Measurements from ENCODE around the gene GSTO2. TPM values are rescaled to one million over a fixed set of nuclear protein-coding genes. Genes with fewer than 3 reads are reported as not detected.

The GSTO2 gene
- total RNA-seq, 3 donors from 2014 or later, result 5.4 to 19.7 (median 18.3) TPM

- H3K9me3 ChIP-seq, result no peaks in the 10 kb centered on the region
- intact Hi-C loops (cut with DNase I, micrococcal nuclease), result no loop called here
- ATAC-seq (no peak), DNase-seq (no peak)
- H3K4me1 ChIP-seq (ENCODE audit: low read depth), result peaks cover 6% of the 10 kb centered on the region
- no peak overlapping the region for H3K4me3 ChIP-seq
- TF ChIP-seq CTCF (IDR thresholded peaks at IDR 0.05), result no peak
- H3K36me3 ChIP-seq (ENCODE audit: low read depth), result no peaks in the 10 kb centered on the region
Measured at GRCh38 chr10:104299031-104299904, 30.3 kb downstream of the GSTO2 start.

- peak; percentile 20 for ATAC-seq
- H3K4me3 ChIP-seq, result no peak overlapping the region
- intact Hi-C loops (cut with DNase I, micrococcal nuclease), result loop anchor here in 1 of 2 donors (5.0 kb wide), 1 partner anchor 47 kb away; no protein-coding TSS in a partner anchor
Measured at GRCh38 chr10:104300002-104300735, 31.2 kb downstream of the GSTO2 start.

GRCh38 chr10:104300736-104301292 lies 31.8 kb downstream of the GSTO2 start:
- intact Hi-C loops (cut with DNase I, micrococcal nuclease), result loop anchor here in 1 of 2 donors (5.0 kb wide), 1 partner anchor 46 kb away; no protein-coding TSS in a partner anchor
- no peaks in the 10 kb centered on the region for H3K36me3 ChIP-seq (ENCODE audit: low read depth)
- TF ChIP-seq CTCF (IDR thresholded peaks at IDR 0.05), result no peak
- H3K9me3 ChIP-seq, result no peaks in the 10 kb centered on the region
- peak; percentile 68 for ATAC-seq
- H3K4me3 ChIP-seq, result no peak overlapping the region
- peaks cover 6% of the 10 kb centered on the region for H3K4me1 ChIP-seq (ENCODE audit: low read depth)
- peak in 2 of 3 donors; percentile 56 to 64 for DNase-seq

More at GRCh38 chr10:104300002-104300735, 31.2 kb downstream of the GSTO2 start:
- Histone ChIP-seq H3K36me3 (ENCODE audit: low read depth) (no peaks in the 10 kb centered on the region), H3K9me3 (no peaks in the 10 kb centered on the region), H3K4me1 (ENCODE audit: low read depth) (peaks cover 6% of the 10 kb centered on the region)
- no peak for TF ChIP-seq CTCF (IDR thresholded peaks at IDR 0.05)
- no peak for DNase-seq

GRCh38 chr10:104301907-104302690 lies 33.1 kb downstream of the GSTO2 start:
- H3K4me1 ChIP-seq (ENCODE audit: low read depth), result peaks cover 6% of the 10 kb centered on the region
- H3K36me3 ChIP-seq (ENCODE audit: low read depth), result no peaks in the 10 kb centered on the region
- intact Hi-C loops (cut with DNase I, micrococcal nuclease), result loop anchor here in 1 of 2 donors (5.0 kb wide), 1 partner anchor 45 kb away; no protein-coding TSS in a partner anchor
- no peak for TF ChIP-seq CTCF (IDR thresholded peaks at IDR 0.05)
- H3K9me3 ChIP-seq, result no peaks in the 10 kb centered on the region
- no peak overlapping the region for H3K4me3 ChIP-seq
- DNase-seq, result no peak
- no peak for ATAC-seq
